GM18873 (cell line): ENCODE data around the gene HEXD.
"Not testable (repeated sequence)": the region's sequence is repeated elsewhere in the genome, so short reads cannot be mapped to it uniquely, and the experiment has no call there.

ENCODE experiments used
- ATAC-seq: cut with Tn5 transposase; IDR thresholded peaks from one replicate; pipeline ENCODE4 v1.9.1; 2021; ENCODE audit warnings: mild to moderate bottlenecking, moderate library complexity, moderate number of reproducible peaks; ENCODE audit not compliant: unreplicated experiment, low FRiP score

The HEXD gene

GRCh38 chr17:82382220-82382932 is 35.8 kb upstream of the HEXD start:
- ATAC-seq, result not testable (repeated sequence)

- no peak for ATAC-seq
Measured at GRCh38 chr17:82382933-82383255, 35.3 kb upstream of the HEXD start.

DNA sequence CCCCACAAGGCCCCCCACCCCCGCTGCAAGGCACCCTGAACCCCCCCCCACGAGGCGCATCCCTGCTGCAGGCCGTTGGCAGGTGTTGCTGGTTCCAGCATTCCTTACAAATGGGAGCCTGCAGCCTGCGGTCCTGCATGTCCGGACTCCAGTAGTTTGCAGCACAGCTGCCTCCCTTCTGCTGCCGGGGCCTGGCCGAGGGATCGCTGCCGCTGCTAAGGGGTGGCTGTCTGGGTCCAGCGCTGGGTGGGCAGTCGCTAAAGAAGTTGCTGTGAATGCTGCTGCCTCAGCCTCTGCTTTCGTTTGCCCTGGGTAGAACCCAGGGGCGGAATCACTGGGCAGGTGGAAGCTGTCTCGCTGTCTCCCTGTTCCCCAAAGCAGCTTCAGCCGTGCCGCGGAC is 34.7 kb upstream of the HEXD start:
- ATAC-seq, result no peak

DNA sequence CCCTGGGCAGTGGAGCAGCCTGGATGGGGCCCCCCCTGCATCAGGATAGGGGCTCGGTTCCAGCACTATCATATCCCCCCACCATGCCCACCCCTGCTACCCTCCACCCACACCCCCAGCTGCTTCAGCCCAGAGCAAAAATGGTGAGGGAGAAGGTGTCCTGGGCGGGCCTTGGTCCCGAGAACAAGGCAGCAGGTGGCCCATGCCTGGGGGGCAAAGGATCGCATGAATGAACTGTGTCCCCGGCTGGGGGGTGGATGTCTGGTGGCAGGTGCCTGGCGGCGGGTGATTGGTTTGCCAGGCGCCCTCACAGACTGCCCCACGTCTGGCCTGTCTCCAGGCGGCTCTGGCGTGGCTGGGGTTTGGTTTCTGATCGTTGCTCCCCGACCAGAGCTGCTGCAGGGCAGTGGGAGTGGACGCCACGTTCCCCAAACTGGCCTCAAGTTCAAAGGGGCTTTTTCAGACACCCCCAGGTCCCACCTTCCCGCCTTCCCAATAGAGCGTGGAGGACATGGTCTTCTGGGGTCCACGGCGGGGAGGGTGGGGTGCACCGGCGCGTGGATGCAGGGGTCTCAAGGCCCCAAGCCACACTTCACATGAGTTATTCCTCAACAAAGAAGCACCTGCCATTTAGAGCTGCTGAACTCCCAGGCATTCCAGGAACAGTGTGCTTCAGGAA is 34.0 kb upstream of the HEXD start:
- ATAC-seq, result no peak

DNA sequence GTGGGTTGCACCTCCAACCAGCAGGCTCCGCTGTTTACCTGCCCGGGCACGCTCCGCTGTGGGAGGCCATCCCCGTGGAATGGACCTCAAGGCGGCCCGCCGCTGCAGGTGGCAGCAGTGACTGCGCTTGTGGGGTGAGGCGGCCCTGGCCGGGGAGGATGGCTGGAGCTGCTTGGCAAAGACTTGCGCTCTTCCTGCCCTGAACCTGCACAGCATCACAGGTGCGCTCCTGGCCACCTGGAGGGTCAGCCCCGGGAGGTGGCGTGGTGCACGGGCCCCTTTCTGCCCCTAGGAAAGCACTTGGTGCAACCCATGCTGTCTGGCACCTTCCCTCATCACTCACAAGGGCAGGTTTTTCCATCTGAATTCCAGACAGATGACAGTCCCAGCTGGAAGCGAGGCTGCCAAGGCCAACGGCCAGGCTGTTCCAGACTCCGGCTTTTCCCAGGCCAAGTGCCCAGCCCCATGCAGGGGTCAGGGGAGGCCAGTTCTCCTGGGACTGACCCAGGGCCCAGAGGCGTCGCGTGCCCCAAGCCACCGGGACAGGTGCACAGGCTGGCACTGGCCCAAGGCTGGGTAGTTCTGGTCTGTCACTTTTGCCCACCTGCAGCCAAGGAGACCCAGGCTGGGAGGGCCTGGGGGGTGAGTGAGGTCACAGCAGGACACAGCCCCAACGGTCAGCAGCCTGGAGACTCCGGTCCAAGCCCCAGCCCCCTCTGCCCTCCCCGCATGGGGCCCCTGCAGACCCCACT is 33.2 kb upstream of the HEXD start:
- ATAC-seq, result no peak

- no peak for ATAC-seq
Measured at GRCh38 chr17:82385559-82386254, 32.4 kb upstream of the HEXD start.

- ATAC-seq, result no peak
Measured at GRCh38 chr17:82386255-82386831, 31.8 kb upstream of the HEXD start.

DNA sequence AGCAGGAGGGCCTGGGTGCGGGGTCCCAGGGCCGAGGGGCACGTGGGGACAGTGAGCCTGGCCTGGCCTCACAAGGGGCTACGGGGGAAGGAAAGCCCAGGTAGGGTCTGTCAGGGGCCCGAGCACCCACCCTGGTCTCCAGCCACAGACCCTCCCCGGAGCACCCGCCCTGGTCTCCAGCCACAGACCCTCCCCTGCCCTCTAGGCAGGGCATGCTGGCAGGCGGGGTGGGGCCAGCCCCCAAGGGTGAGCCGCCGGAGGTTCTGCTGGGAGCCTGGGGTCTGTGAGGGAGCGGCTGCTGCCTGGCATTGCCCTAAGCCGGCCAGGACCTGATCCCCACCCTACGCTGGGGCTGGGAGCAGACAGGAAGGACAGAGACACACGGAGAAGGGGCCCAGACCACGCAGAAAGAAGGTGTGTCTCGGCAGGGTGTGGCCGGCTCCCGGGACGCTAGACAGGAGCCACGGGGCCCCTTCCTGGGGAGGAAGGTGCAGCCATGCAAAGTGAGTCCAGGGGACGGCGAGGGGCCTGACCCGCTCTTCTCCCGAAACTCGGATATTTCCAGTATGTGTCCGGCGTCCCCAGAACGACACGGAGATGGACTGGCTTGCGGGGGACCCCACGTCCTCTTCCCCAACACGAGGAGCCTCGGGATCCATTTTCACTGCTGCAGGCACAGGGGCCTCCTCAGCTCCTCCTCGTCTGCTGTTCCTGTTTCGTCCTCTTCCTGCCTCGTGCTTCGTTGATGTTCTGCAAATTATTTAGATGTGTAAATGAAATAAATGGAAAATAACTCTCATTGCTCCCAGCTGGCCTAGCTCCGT is 31.1 kb upstream of the HEXD start:
- ATAC-seq, result no peak

- ATAC-seq, result no peak
Measured at GRCh38 chr17:82387705-82388106, 30.4 kb upstream of the HEXD start.

DNA sequence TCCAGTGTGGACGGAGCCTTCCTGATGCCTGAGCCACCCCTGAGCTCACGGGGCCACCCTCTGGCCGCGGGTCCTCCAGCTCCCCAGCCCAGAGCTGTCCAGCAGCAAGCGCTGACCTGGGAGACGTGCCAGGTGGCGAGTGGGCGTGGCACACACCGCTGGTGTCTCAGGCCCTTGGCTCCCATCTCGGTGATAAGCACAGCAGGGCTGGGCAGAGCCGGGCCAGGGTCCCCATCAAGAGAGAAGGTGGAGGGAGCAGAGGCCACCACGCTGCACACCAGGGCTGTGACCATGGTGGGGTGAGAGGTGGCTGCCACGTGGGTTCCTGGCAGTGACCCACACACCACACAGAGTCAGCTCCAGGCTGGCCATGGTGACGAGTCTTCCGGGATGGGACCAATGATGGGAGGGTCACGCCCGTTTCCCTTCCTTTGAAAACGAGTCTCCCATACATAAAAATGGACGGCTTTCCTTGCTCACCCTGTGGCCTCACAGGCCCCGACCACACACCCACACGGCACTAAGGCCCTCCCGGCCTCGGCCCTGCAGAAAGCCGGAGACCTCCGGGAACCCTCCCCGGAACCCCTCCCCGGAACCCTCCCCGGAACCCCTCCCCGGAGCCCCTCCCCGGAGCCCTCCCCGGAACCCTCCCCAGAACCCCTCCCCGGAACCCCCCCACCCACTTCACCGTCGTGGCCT is 29.8 kb upstream of the HEXD start:
- ATAC-seq, result no peak

DNA sequence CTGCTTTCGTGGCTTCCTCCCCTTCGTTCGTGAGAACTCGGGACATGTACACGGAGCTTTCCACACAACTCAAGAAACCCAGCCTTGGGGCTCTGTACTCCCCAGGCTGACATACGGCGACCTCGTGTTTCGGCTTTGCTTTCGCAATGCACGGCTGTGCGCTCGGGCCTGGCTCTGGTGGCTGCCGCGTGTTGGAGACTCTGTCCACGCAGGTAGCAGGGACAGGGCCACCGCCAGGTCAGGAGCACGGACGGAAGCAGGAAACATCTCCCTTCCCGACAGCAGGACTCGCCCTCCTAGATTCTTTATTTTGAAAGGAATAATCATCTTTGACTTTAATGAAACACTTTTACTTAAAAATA is 29.2 kb upstream of the HEXD start:
- no peak for ATAC-seq

GRCh38 chr17:82389379-82389778 is 28.8 kb upstream of the HEXD start:
- ATAC-seq, result no peak

GRCh38 chr17:82390015-82390859 is 27.9 kb upstream of the HEXD start:
- ATAC-seq, result no peak

DNA sequence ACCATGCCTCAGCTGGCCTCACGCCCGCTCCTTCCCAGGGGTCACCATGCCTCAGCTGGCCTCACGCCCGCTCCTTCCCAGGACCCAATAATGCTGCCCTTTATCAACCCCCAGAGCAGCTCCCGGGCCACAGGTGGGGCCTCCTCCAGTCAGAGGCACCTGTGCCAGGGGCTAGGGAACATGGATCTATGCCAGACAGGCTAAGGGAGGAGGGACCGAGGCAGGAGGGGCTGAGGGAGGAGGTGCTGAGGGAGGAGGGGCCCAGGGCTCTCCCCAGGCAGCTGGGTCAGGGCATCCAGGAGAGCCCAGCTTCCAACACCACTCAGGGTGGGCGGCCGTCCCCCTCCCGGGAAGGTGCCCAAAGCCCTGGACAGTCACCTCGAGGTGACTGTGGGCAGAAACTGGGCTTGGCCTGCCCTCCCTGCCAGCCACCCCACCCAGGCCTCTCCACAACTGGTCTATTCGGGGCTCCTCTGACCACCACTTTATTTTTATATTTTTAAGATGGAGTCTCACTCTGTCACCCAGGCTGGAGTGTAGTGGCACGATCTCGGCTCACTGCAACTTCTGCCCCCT is 27.2 kb upstream of the HEXD start:
- ATAC-seq, result no peak

GRCh38 chr17:82391496-82392066 is 26.6 kb upstream of the HEXD start:
- no peak for ATAC-seq

GRCh38 chr17:82392209-82392920 is 25.8 kb upstream of the HEXD start:
- no peak for ATAC-seq

GRCh38 chr17:82392941-82393340 is 25.2 kb upstream of the HEXD start:
- ATAC-seq, result no peak
